NCI-H2029 treated with DMSO at 0.1 percent for 48 hours (cell line): ENCODE results near the gene ATL3.
"Not testable (repeated sequence)": the region's sequence is repeated elsewhere in the genome, so short reads cannot be mapped to it uniquely, and the experiment has no call there.

Experiments used
- DNase-seq: peaks from one replicate; lab custom pipeline; 2025; lab: John Stamatoyannopoulos, UW

The ATL3 gene

DNA sequence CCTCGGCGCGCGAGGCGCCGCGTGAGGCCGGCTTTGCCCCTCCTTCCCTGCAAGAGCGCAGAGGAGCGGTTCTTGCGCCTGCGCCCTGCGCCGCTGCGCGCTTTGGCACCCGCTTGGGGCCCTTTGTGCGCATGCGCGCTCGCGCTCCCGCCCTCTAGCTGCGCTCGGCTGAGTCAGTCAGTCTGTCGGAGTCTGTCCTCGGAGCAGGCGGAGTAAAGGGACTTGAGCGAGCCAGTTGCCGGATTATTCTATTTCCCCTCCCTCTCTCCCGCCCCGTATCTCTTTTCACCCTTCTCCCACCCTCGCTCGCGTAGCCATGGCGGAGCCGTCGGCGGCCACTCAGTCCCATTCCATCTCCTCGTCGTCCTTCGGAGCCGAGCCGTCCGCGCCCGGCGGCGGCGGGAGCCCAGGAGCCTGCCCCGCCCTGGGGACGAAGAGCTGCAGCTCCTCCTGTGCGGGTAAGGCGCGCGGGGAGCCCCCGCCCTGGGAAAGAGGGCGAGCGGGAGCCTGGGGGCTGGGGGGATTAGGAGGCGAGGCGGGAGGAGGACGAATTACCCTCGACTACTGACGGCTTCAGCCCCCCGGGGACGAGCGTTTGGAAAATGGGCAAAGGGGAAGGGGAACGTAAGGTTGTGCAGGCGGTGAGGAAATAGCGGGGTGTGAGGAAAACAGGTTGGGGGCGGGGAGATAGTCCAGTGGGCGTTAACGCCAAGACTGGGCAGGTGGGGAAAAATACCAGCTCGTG lies 10.3 kb upstream of the ATL3 start, which contains the start of gene RTN3:
Gene RTN3, plus strand, starts transcription at position 180 of the 745 bp plus-strand sequence. Its CDS starts 137 bp downstream, at position 317.
- DNase-seq: peak; percentile 80

GRCh38 chr11:63680834-63681320 lies 9.7 kb upstream of the ATL3 start:
- DNase-seq: no peak

DNA sequence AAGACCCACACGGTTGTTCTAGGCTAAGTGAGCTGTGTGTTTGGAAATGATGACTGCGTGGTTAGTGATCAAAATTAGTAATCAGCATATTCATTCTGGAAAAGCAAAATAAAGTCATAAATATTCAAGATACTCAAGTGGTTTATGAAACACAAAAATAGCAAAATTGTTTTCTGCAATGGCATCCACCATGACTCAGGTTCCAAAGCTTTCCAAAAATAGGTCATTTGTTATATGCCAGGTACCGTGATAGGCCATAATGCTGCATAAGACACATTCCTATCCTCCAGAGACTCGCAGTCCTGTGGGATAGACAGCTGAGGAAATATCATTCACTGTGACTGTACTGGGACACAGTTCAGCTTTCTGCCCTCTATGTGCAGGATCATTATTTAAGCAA lies 2.4 kb upstream of the ATL3 start:
- DNase-seq: no peak

- DNase-seq: no peak
These were observed 1.9 kb upstream of the ATL3 start for GRCh38 chr11:63672936-63673539.

DNA sequence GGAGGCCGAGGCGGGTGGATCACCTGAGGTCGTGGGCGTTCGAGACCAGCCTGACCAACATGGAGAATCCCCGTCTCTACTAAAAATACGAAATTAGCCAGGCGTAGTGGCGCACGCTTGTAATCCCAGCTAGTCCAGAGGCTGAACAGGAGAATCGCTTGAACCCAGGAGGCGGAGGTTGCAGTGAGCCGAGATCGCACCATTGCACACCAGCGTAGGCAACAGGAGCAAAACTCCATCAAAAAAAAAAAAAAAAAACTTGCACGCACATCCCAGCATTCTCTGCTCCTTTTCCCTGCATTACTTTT lies 934 bp upstream of the ATL3 start:
- no peak for DNase-seq

GRCh38 chr11:63670433-63671321 lies 499 bp downstream of the ATL3 start:
- no peak for DNase-seq

DNA sequence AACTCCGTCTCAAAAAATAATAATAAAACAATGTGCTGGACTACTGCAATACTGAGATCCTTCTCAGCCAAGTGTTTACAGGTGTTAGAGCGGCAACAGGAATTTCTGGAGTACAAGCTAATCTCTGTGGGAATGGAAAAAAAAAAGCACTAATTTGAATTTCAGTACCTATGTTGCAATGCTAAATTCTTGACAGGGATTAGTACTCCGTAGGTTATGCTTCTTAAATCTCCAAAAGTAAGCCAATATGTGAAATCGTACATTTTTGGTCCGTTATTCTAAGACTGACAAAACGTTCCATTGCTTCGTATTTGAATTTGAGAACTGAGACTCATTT lies 1.1 kb downstream of the ATL3 start:
- DNase-seq: no peak

- DNase-seq: no peak
These were observed 3.0 kb downstream of the ATL3 start for GRCh38 chr11:63667995-63668795.

- no peak for DNase-seq
These were observed 4.3 kb downstream of the ATL3 start for GRCh38 chr11:63666874-63667273.

DNA sequence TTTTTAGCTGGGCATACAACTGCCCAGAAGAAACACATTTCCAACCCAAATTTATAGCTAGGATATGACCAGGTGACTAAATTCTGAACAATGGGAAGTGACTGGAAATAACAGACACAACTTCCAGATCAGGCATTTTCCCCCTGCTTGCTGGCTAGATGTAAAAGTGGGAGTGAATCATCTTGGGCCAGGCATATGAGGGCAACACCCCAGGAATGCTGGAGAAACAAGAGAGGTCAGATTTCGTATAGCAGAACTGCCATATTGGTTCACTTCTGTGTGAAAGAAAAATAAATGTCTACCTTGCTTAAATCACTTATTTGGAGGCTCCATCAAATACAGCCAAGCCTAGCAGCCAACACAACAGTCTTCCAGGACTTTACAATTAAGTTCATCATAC lies 7.4 kb downstream of the ATL3 start:
- DNase-seq: no peak

GRCh38 chr11:63660972-63661371 lies 10.2 kb downstream of the ATL3 start:
- no peak for DNase-seq

DNA sequence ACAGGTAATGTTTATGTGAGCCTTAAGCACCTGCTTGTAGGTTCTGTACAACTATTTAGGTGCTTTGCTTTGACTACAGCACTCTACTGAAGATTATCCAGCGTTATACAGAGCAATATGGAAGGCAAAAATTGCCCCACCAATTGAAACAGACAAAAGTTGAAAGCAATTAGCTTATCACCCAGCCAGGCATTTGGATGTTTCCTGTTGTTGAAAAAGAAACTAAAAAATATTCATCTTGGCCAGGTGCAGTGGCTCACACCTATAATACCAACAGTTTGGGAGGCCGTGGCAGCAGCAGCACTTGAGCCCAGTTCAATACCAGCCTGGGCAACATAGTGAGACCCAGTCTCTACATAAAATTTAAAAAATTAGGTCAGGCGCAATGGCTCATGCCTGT lies 18.5 kb downstream of the ATL3 start:
- no peak for DNase-seq

DNA sequence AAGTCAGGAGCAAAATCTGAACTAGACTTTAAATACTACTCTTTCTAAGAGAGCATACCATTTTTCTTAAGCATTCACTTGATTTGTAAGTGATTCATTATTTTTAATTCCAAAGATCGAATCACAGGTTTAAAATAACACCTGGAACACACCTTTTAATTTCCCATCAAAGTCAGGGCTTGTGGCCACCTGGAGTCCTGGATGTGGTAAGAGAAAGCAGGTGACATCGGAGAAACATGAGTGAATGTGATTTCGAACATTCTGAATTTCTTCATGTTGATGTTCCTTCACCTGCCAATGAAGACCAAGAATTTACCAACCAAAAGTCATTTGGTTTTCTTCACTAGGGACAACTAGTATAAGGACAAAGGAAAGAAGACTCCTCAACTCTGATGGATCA lies 28.0 kb downstream of the ATL3 start:
- no peak for DNase-seq

DNA sequence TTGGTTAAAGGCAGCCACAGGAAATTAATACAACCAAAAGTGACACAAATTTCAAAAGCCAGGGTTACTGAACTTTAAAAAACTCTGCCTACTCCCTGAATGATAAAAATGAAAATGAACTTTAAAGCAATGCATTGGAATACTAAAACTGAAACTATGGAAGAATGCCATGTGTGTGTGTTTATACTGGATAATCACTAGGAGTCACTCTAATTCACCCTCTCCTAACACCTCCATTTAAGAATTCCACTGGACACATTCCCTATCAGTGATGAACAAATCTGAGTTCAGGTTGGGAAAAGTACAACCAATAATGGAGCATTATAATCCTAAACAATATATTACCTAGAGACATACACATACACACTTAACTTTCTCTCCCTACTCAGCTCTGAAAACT lies 29.4 kb downstream of the ATL3 start:
- DNase-seq: no peak

DNA sequence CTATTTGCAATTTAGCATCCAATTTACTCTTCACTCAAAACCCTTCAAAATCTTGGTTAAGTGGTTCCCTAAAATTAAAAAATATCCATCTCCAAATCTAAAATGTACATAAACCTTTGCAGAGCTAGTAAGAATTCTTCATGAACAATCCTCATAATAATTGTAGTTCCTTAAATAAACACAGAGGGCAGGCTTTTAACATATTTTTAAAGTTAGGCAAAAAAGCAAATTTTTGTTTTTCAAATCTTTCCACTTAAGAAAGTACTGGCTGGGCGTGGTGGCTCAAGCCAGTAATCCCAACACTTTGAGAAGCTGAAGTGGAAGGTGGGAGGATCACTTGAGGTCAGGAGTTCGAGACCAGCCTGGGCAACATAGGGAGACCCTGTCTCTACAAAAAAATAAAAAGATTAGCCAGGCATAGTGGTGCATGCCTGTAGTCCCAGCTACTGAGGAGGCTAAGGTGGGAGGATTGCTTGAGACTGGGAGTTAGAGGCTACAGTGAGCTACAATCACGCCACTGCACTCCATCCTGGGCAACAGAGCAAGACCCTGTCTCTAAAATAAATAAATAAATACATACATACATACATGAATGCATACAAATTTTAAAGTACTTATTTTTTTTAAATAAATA lies 31.9 kb downstream of the ATL3 start:
- DNase-seq: no peak

DNA sequence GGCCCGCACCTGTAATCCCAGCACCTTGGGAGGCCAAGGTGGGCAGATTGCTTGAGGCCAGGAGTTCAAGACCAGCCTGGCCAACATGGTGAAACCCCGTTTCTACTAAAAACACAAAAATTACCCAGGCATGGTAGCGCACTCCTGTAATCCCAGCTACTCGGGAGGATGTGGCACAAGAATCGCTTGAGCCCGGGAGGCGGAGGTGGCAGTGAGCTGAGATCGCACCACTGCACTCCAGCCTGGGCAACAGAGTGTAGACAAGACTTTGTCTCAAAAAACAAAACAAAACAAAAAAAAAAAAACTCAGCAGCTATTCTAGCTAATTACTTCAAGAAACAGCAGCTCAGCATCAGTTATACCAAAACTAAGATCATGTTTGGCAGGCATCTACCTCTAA lies 32.7 kb downstream of the ATL3 start:
- DNase-seq: not testable (repeated sequence)

DNA sequence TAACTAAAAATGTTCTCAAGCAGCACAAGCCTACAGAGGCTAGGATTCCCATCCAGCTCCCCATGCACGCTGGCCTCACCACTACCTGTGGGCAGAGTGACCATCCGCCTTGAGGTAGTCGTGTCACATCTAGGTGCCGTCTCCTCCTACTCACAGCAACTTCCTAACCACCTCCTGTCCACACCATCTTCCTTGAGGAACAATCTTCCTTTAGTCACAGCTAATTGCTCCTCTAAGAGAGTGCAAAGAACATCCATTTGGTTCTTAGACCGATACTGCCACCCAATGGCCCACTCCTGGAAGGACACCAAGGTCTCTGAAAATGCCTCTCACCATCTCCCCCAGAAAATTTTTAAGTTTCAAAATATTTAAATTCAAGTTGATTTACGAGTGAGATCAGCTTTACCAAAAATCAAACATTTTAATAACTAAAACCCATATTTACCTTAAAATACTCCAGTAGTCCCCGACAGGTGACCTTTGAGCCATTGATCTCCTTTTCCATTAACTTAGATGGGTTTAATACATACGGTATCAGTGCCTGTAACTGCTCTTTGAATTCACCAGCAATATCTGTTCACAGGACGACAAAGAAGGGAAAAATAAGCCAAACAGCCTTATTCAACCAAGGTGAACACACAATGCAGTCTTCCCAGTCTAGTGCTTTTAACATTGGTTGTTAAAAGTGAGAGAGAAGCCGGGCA lies 35.3 kb downstream of the ATL3 start:
- no peak for DNase-seq

DNA sequence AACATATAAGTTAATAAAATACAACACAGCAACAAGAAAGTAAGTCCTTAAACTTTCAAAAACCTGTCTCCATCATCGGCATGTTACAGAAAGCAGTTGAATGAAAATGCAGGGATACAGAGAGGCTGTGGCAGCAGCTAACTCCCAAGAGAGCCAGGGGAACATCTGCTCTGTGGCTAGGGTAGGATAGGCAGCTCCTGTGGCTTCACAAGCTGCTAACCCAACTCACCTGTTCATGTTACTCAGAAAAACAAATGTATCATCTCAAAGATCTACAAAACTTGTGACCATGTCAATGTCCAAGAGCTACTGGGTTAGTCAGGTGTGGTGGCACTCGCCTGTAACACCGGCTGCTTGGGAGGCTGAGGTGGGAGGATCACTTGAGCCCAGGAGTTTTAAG lies 41.8 kb downstream of the ATL3 start:
- no peak for DNase-seq

DNA sequence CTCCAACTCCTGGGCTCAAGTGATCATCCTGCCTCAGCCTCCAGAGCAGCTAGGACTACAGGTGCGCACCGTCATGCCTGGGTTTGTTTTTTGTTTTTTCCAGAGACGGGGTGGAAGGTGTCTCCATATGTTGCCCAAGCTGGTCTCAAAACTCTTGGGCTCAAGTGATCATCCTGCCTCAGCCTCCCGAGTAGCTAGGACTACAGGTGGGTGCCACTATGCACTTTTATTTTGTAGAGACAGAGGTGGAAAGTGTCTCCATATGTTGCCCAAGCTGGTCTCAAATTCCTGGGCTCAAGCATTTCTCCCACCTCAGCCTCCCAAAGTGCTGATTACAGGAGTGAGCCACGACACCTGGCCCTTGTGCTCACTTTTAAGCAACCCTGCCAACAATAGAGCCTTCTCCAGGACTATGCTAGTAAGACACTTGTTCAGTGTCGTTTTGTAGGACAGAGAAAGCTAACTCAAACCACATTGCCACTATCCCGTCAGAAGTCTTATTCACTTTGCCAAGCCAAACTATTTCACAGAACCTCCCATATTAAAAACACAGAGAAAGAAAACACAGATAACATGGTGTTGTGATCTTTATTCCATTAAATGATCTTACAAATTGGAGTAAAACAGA lies 47.5 kb downstream of the ATL3 start:
- no peak for DNase-seq

DNA sequence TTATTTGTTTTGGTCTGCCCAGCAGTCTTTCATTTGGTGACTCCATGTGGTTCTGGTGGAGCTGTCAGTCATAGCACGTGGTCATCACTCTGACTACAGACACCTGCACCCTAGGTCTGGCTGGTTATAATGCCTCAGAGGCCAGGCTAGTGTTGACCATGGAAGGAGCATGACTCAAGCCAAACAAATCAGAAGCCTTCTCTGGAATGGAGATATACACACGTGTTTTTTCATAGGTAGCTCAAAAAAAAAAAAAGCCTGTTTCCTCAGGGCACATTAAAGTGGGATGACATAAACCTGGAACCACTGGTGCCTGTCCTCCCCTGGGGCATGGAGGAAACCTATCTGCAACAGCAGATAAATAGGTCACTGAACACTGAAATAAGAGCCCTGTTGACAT lies 48.9 kb downstream of the ATL3 start:
- peak; percentile 59 for DNase-seq

- no peak for DNase-seq
These were observed 50.1 kb downstream of the ATL3 start for GRCh38 chr11:63621071-63621470.
